GM23338 (cell line): ENCODE data around the gene IGF2BP1. TPM values are rescaled to one million over a fixed set of nuclear protein-coding genes. Genes with fewer than 3 reads are reported as not detected.

Experiments used
- ATAC-seq: fragments of 200-7000 bp; cut with Tn5 transposase; 3 replicates; pipeline ENCODE4 v1.9.1; 2020
- DNase-seq: peaks from one replicate; pipeline ENCODE4 v3.0.0-alpha.2; 2015; ENCODE audit warnings: low spot score
- H2AFZ ChIP-seq: fragments of 200-600 bp; sonication (generic); 2 replicates; pipeline ENCODE4 v1.8.0; 2016; ENCODE audit warnings: antibody characterized with exemption, mild to moderate bottlenecking, moderate library complexity
- H3F3A ChIP-seq: fragments of 200-600 bp; sonication (generic); replicated peaks from 2 replicates; pipeline ENCODE4 v1.8.0; 2017; ENCODE audit warnings: antibody characterized with exemption, mixed run types, low read depth
- H3K27ac ChIP-seq: fragments of 200-600 bp; sonication (generic); 2 replicates; pipeline ENCODE4 v1.6.1; 2016; ENCODE audit warnings: low read depth
- H3K27me3 ChIP-seq: fragments of 200-600 bp; sonication (generic); 2 replicates; pipeline ENCODE4 v1.8.0; 2016; ENCODE audit warnings: mild to moderate bottlenecking, mixed run types, moderate library complexity; ENCODE audit not compliant: insufficient read depth
- H3K36me3 ChIP-seq: fragments of 200-600 bp; sonication (generic); 2 replicates; pipeline ENCODE4 v1.8.0; 2016; ENCODE audit warnings: mild to moderate bottlenecking; ENCODE audit not compliant: insufficient read depth
- H3K4me1 ChIP-seq: fragments of 200-600 bp; sonication (generic); 2 replicates; pipeline ENCODE4 v1.8.0; 2016; ENCODE audit warnings: mild to moderate bottlenecking, moderate library complexity; ENCODE audit not compliant: insufficient read depth
- H3K4me2 ChIP-seq: fragments of 200-600 bp; sonication (generic); 2 replicates; pipeline ENCODE4 v1.7.1; 2017; ENCODE audit warnings: mixed run types
- H3K4me3 ChIP-seq: fragments of 200-600 bp; sonication (generic); 2 replicates; pipeline ENCODE4 v1.6.1; 2016; ENCODE audit warnings: mixed run types
- H3K79me2 ChIP-seq: fragments of 200-600 bp; sonication (generic); replicated peaks from 2 replicates; pipeline ENCODE4 v1.8.0; 2017; ENCODE audit warnings: mild to moderate bottlenecking; ENCODE audit not compliant: insufficient read depth
- H3K9me2 ChIP-seq: fragments of 200-600 bp; sonication (generic); 2 replicates; pipeline ENCODE4 v1.8.0; 2017; ENCODE audit not compliant: insufficient read depth
- H4K20me1 ChIP-seq: fragments of 200-600 bp; sonication (generic); replicated peaks from 2 replicates; pipeline ENCODE4 v1.8.0; 2017; ENCODE audit warnings: mild to moderate bottlenecking; ENCODE audit not compliant: insufficient read depth
- H3K27ac Mint-ChIP-seq: 2 replicates; pipeline ENCODE4 v1.8.0; 2020; ENCODE audit warnings: inconsistent platforms, mild to moderate bottlenecking, moderate library complexity, mixed read lengths
- H3K27me3 Mint-ChIP-seq: 3 replicates; pipeline ENCODE4 v1.8.0; 2022; ENCODE audit warnings: low read depth, mild to moderate bottlenecking, moderate library complexity, mixed read lengths, inconsistent platforms; ENCODE audit not compliant: insufficient read depth, poor library complexity
- H3K36me3 Mint-ChIP-seq: 3 replicates; pipeline ENCODE4 v1.8.0; 2021; ENCODE audit warnings: low read depth, mild to moderate bottlenecking, inconsistent platforms, moderate library complexity, mixed read lengths
- H3K4me1 Mint-ChIP-seq: 3 replicates; pipeline ENCODE4 v1.8.0; 2020; ENCODE audit warnings: mild to moderate bottlenecking, inconsistent platforms, mixed read lengths
- H3K4me3 Mint-ChIP-seq: 3 replicates; pipeline ENCODE4 v1.8.0; 2021; ENCODE audit warnings: moderate library complexity, mild to moderate bottlenecking, inconsistent platforms, mixed read lengths
- H3K9me3 Mint-ChIP-seq: 3 replicates; pipeline ENCODE4 v1.8.0; 2020; ENCODE audit warnings: moderate library complexity, mild to moderate bottlenecking, inconsistent platforms, mixed read lengths
- CREB1 ChIP-seq: fragments of 250-450 bp; sonication (Bioruptor Pico); IDR thresholded peaks from 2 replicates; pipeline ENCODE4 v1.5.0; 2020; ENCODE audit warnings: low read depth, mild to moderate bottlenecking, moderate library complexity
- CTCF ChIP-seq, 2 experiments: fragments of 200-600 bp in 1 of 2; sonication (generic) in 1 of 2; conservative IDR thresholded peaks; 2 replicates each; pipeline versions ENCODE4 v1.5.1 to v1.6.1; 2016 to 2017; ENCODE audit warnings: antibody characterized with exemption in 2 of 2, low read depth in 2 of 2, mild to moderate bottlenecking in 2 of 2, moderate library complexity in 1 of 2
- ETS1 ChIP-seq: IDR thresholded peaks from 2 replicates; pipeline ENCODE4 v1.6.1; 2016; ENCODE audit warnings: antibody characterized with exemption
- EZH2 ChIP-seq: fragments of 200-600 bp; sonication (generic); IDR thresholded peaks from one replicate; pipeline ENCODE4 v1.8.0; 2017; ENCODE audit warnings: antibody characterized with exemption, mild to moderate bottlenecking, low read depth; ENCODE audit not compliant: unreplicated experiment
- EZH2phosphoT487 ChIP-seq: fragments of 200-600 bp; sonication (generic); IDR thresholded peaks from one replicate; pipeline ENCODE4 v1.8.1; 2018; ENCODE audit warnings: antibody characterized with exemption; ENCODE audit not compliant: unreplicated experiment
- JUNB ChIP-seq: IDR thresholded peaks from one replicate; pipeline ENCODE4 v1.6.1; 2016; ENCODE audit warnings: antibody characterized with exemption; ENCODE audit not compliant: unreplicated experiment
- NANOG ChIP-seq: IDR thresholded peaks from 2 replicates; pipeline ENCODE4 v1.6.1; 2016; ENCODE audit warnings: antibody characterized with exemption, borderline replicate concordance
- POLR2AphosphoS5 ChIP-seq: IDR thresholded peaks from 2 replicates; pipeline ENCODE4 v1.6.1; 2016; ENCODE audit warnings: antibody characterized with exemption, low read depth
- REST ChIP-seq: IDR thresholded peaks from one replicate; pipeline ENCODE4 v1.6.1; 2018; ENCODE audit warnings: antibody characterized with exemption; ENCODE audit not compliant: unreplicated experiment
- STAT1 ChIP-seq: IDR thresholded peaks from one replicate; pipeline ENCODE4 v1.6.1; 2016; ENCODE audit warnings: antibody characterized with exemption; ENCODE audit not compliant: unreplicated experiment
- ZNF114 ChIP-seq: fragments of 250-450 bp; sonication (Bioruptor Pico); IDR thresholded peaks from 2 replicates; pipeline ENCODE4 v1.5.0; 2020; ENCODE audit warnings: mild to moderate bottlenecking, moderate library complexity
- ZNF331 ChIP-seq: fragments of 250-450 bp; sonication (Bioruptor Pico); IDR thresholded peaks from 2 replicates; pipeline ENCODE4 v1.5.0; 2020; ENCODE audit warnings: low read depth, mild to moderate bottlenecking, moderate library complexity
- ZNF462 ChIP-seq: fragments of 250-450 bp; sonication (Bioruptor Pico); IDR thresholded peaks from 2 replicates; pipeline ENCODE4 v1.5.0; 2020; ENCODE audit warnings: mild to moderate bottlenecking, moderate library complexity
- polyA plus RNA-seq: library from polyadenylated mRNA; unstranded; fragments of >200 nt; fragmentation: Nextera tagmentation; extraction: Ambion mirVana; gene quantifications from 2 replicates; pipeline ENCODE4 v1.2.1, GENCODE V29; 2016
- total RNA-seq: library from RNA; depleted of rRNA; stranded (reverse); fragments of >200 nt; shearing (Covaris generic); gene quantifications from 2 replicates; pipeline ENCODE4 v1.2.3, GENCODE V29; 2014

IGF2BP1 gene
- total and polyA plus RNA-seq, 2 experiments from 2014 or later: 68.6 to 249 TPM

GRCh38 chr17:49049265-49049664, 52.1 kb downstream of the IGF2BP1 start:
- no peaks in the 10 kb centered on the region for H3K27me3 ChIP-seq
- no peaks in the 10 kb centered on the region for H3K9me2 ChIP-seq
- no peak for TF ChIP-seq EZH2phosphoT487
- TF ChIP-seq EZH2: no peak
- no peak for TF ChIP-seq NANOG
- no peak for TF ChIP-seq CREB1 (CRISPR knock-in tag)
- no peak for TF ChIP-seq ETS1
- TF ChIP-seq ZNF462 (CRISPR knock-in tag): no peak
- no peak for TF ChIP-seq ZNF331 (CRISPR knock-in tag)
- no peak for TF ChIP-seq POLR2AphosphoS5
- TF ChIP-seq REST: no peak
- no peak for TF ChIP-seq ZNF114 (CRISPR knock-in tag)
- no peak for TF ChIP-seq CTCF (conservative IDR thresholded peaks at IDR 0.05; ENCODE audit: low read depth in 2 of 2)
- TF ChIP-seq STAT1: no peak
- no peak for TF ChIP-seq JUNB
- no peak overlapping the region; the same call in 1 of the 2 replicates for H3K27ac Mint-ChIP-seq
- H3K4me3 ChIP-seq: no peak overlapping the region
- H3K36me3 ChIP-seq: peaks cover 92% of the 10 kb centered on the region
- H3K9me3 Mint-ChIP-seq: no peaks in the 10 kb centered on the region
- no peaks in the 10 kb centered on the region for H3K79me2 ChIP-seq
- H3K4me1 Mint-ChIP-seq: peaks cover 33% of the 10 kb centered on the region
- H3K36me3 Mint-ChIP-seq: peaks cover 95% of the 10 kb centered on the region
- H2AFZ ChIP-seq: no peak overlapping the region
- DNase-seq (no peak), ATAC-seq (no peak)
- H4K20me1 ChIP-seq: peaks cover 54% of the 10 kb centered on the region
- H3K4me1 ChIP-seq: peaks cover 37% of the 10 kb centered on the region
- H3F3A ChIP-seq: peaks cover 45% of the 10 kb centered on the region
- H3K4me2 ChIP-seq: no peak overlapping the region
- no peak overlapping the region for H3K4me3 Mint-ChIP-seq
- H3K27ac ChIP-seq: no peak overlapping the region
- H3K27me3 Mint-ChIP-seq: peaks cover 11% of the 10 kb centered on the region
